ACC112 (cell line): ENCODE data around the gene MPPED1.

Experiments used
- H2AFZ ChIP-seq: fragments of 200-600 bp; sonication (generic); one replicate; pipeline ENCODE4 v1.6.0; 2017; ENCODE audit warnings: antibody characterized with exemption, low read length; ENCODE audit not compliant: unreplicated experiment
- H3K27ac ChIP-seq: fragments of 200-600 bp; sonication (generic); 2 replicates; pipeline ENCODE4 v1.5.1; 2014; ENCODE audit warnings: low read depth, mild to moderate bottlenecking, antibody characterized with exemption, low read length, moderate library complexity
- H3K27me3 ChIP-seq: fragments of 200-600 bp; sonication (generic); 2 replicates; pipeline ENCODE4 v1.6.1; 2014; ENCODE audit warnings: mild to moderate bottlenecking, antibody characterized with exemption, low read length, moderate library complexity, mixed read lengths; ENCODE audit not compliant: insufficient read depth
- H3K36me3 ChIP-seq: fragments of 200-600 bp; sonication (generic); 2 replicates; pipeline ENCODE4 v1.6.1; 2016; ENCODE audit warnings: mild to moderate bottlenecking, antibody characterized with exemption, low read length, moderate library complexity, mixed read lengths; ENCODE audit not compliant: insufficient read depth
- H3K4me1 ChIP-seq: fragments of 200-600 bp; sonication (generic); one replicate; pipeline ENCODE4 v1.6.1; 2016; ENCODE audit warnings: low read length, mixed read lengths; ENCODE audit not compliant: insufficient read depth, unreplicated experiment, control insufficient read depth
- H3K4me3 ChIP-seq: fragments of 200-600 bp; sonication (generic); 2 replicates; pipeline ENCODE4 v1.5.1; 2014; ENCODE audit warnings: mild to moderate bottlenecking, low read depth, low read length
- H3K79me2 ChIP-seq: fragments of 200-600 bp; sonication (generic); one replicate; pipeline ENCODE4 v1.6.0; 2016; ENCODE audit warnings: low read length; ENCODE audit not compliant: control insufficient read depth, unreplicated experiment, insufficient read depth

Gene MPPED1

DNA sequence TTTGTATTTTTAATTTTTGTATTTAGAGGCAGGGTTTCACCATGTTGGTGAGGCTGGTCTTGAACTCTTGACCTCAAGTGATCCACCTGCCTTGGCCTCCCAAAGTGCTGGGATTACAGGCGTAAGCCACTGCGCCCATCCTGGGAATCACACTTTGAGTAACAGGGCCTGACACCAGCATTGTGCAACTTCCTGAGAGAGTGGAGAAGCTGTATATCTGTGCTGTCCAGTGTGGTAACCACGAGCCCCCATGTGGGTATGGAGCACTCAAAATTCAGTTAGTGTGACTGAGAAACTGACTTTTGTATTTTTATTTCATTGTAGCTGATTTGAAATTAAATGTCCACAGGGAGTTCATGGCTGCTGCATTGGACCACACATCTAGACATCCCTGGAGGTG is 36.2 kb downstream of the MPPED1 start:
- Histone ChIP-seq H3K4me3 (no peak overlapping the region), H3K27ac (no peak overlapping the region), H3K79me2 (no peaks in the 10 kb centered on the region), H3K36me3 (no peaks in the 10 kb centered on the region), H3K4me1 (no peaks in the 10 kb centered on the region), H2AFZ (no peak overlapping the region), H3K27me3 (no peaks in the 10 kb centered on the region)

- H2AFZ ChIP-seq = no peak overlapping the region
- no peaks in the 10 kb centered on the region for H3K36me3 ChIP-seq
- no peak overlapping the region for H3K27ac ChIP-seq
- no peak overlapping the region for H3K4me3 ChIP-seq
- H3K79me2 ChIP-seq = no peaks in the 10 kb centered on the region
- no peaks in the 10 kb centered on the region for H3K27me3 ChIP-seq
- H3K4me1 ChIP-seq = no peaks in the 10 kb centered on the region
Observed at GRCh38 chr22:43449205-43449830, 37.5 kb downstream of the MPPED1 start.

GRCh38 chr22:43449831-43450225 is 38.0 kb downstream of the MPPED1 start:
- H2AFZ ChIP-seq = no peak overlapping the region
- no peaks in the 10 kb centered on the region for H3K79me2 ChIP-seq
- H3K36me3 ChIP-seq = no peaks in the 10 kb centered on the region
- no peaks in the 10 kb centered on the region for H3K4me1 ChIP-seq
- H3K27me3 ChIP-seq = no peaks in the 10 kb centered on the region
- H3K4me3 ChIP-seq = no peak overlapping the region
- no peak overlapping the region for H3K27ac ChIP-seq

- Histone ChIP-seq H3K36me3 (no peaks in the 10 kb centered on the region), H3K27me3 (0 out of 2 replicates have a peak, but pooled peaks cover 3% of the 10 kb centered on the region), H3K4me1 (no peaks in the 10 kb centered on the region), H3K27ac (no peak overlapping the region), H3K79me2 (no peaks in the 10 kb centered on the region), H2AFZ (no peak overlapping the region), H3K4me3 (no peak overlapping the region)
Observed at GRCh38 chr22:43451371-43452050, 39.7 kb downstream of the MPPED1 start.

- H3K27me3 ChIP-seq = 0 out of 2 replicates have a peak, but pooled peaks cover 3% of the 10 kb centered on the region
- no peak overlapping the region for H3K27ac ChIP-seq
- no peak overlapping the region for H2AFZ ChIP-seq
- H3K4me3 ChIP-seq = no peak overlapping the region
- no peaks in the 10 kb centered on the region for H3K36me3 ChIP-seq
- H3K4me1 ChIP-seq = no peaks in the 10 kb centered on the region
- H3K79me2 ChIP-seq = no peaks in the 10 kb centered on the region
Observed at GRCh38 chr22:43455846-43456245, 44.0 kb downstream of the MPPED1 start.

GRCh38 chr22:43457002-43457401 is 45.2 kb downstream of the MPPED1 start:
- no peak overlapping the region for H2AFZ ChIP-seq
- H3K79me2 ChIP-seq = no peaks in the 10 kb centered on the region
- H3K4me1 ChIP-seq = no peaks in the 10 kb centered on the region
- no peak overlapping the region for H3K4me3 ChIP-seq
- 0 out of 2 replicates have a peak, but pooled peaks cover 3% of the 10 kb centered on the region for H3K27me3 ChIP-seq
- no peak overlapping the region for H3K27ac ChIP-seq
- no peaks in the 10 kb centered on the region for H3K36me3 ChIP-seq

- Histone ChIP-seq H3K4me1 (no peaks in the 10 kb centered on the region), H3K79me2 (no peaks in the 10 kb centered on the region), H3K27ac (no peak overlapping the region), H2AFZ (no peak overlapping the region), H3K4me3 (no peak overlapping the region), H3K36me3 (no peaks in the 10 kb centered on the region), H3K27me3 (no peaks in the 10 kb centered on the region)
Observed at GRCh38 chr22:43462701-43463100, 50.9 kb downstream of the MPPED1 start.

GRCh38 chr22:43464809-43465208 is 53.0 kb downstream of the MPPED1 start:
- no peak overlapping the region for H2AFZ ChIP-seq
- no peaks in the 10 kb centered on the region for H3K79me2 ChIP-seq
- H3K36me3 ChIP-seq = no peaks in the 10 kb centered on the region
- H3K4me3 ChIP-seq = no peak overlapping the region
- H3K27ac ChIP-seq = no peak overlapping the region
- H3K4me1 ChIP-seq = no peaks in the 10 kb centered on the region
- no peaks in the 10 kb centered on the region for H3K27me3 ChIP-seq

GRCh38 chr22:43465291-43466015 is 53.6 kb downstream of the MPPED1 start:
- no peak overlapping the region for H3K27ac ChIP-seq

DNA sequence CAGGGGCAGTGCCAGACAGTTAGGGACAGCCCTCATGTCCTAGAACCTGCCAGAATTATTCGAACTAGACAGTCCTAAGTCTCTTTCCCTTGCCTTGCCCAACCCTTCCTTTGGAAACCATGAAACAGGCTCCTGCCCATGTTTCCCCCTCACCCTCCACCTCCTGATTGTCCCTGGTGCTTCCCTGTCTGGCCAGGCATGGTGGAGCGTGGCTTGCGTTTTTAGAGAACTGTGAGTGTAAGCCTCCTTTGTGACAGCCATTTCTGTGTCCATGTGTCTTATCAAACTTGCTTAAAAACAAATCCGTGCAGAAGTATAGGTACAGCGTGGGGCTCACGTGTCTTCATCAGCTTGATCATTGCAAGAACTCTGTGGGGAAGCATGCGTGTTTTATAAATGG is 54.9 kb downstream of the MPPED1 start:
- Histone ChIP-seq H3K4me3 (no peak overlapping the region), H3K36me3 (no peaks in the 10 kb centered on the region), H3K79me2 (no peaks in the 10 kb centered on the region), H3K4me1 (no peaks in the 10 kb centered on the region), H2AFZ (no peak overlapping the region), H3K27ac (no peak overlapping the region), H3K27me3 (0 out of 2 replicates have a peak, but pooled peaks cover 3% of the 10 kb centered on the region)

More at GRCh38 chr22:43465291-43466015, 53.6 kb downstream of the MPPED1 start:
- 0 out of 2 replicates have a peak, but pooled peaks cover 3% of the 10 kb centered on the region for H3K27me3 ChIP-seq
- no peak overlapping the region for H2AFZ ChIP-seq
- H3K79me2 ChIP-seq = no peaks in the 10 kb centered on the region
- H3K4me3 ChIP-seq = no peak overlapping the region
- H3K4me1 ChIP-seq = no peaks in the 10 kb centered on the region
- no peaks in the 10 kb centered on the region for H3K36me3 ChIP-seq
